Nucleus accumbens (tissue), 56 donors: ENCODE measurements around the gene PARVG.

ENCODE experiments used
- DNase-seq, 56 donors: peaks; one replicate each; lab custom pipeline; 2025; lab: John Stamatoyannopoulos, UW

The PARVG gene

GRCh38 chr22:44192816-44193534 lies 12.2 kb downstream of the PARVG start:
- no peak for DNase-seq

- DNase-seq, result no peak
These were observed 12.8 kb downstream of the PARVG start for GRCh38 chr22:44193535-44193891.

- no peak for DNase-seq
These were observed 13.8 kb downstream of the PARVG start for GRCh38 chr22:44194569-44194968.

- no peak for DNase-seq
These were observed 14.6 kb downstream of the PARVG start for GRCh38 chr22:44195189-44195871.

GRCh38 chr22:44196241-44196640 lies 15.5 kb downstream of the PARVG start:
- DNase-seq, result peak in 1 of 56 donors; percentile 44

- peak in 4 of 56 donors; percentile 2 to 52 (median 12) for DNase-seq
These were observed 16.0 kb downstream of the PARVG start for GRCh38 chr22:44196731-44197131.

GRCh38 chr22:44197271-44197670 lies 16.5 kb downstream of the PARVG start:
- DNase-seq, result no peak

GRCh38 chr22:44199164-44199563 lies 18.4 kb downstream of the PARVG start:
- DNase-seq, result no peak

GRCh38 chr22:44199866-44200265 lies 19.1 kb downstream of the PARVG start:
- DNase-seq, result no peak

GRCh38 chr22:44200451-44200850 lies 19.7 kb downstream of the PARVG start:
- no peak for DNase-seq

- DNase-seq, result no peak
These were observed 20.3 kb downstream of the PARVG start for GRCh38 chr22:44200855-44201550.

GRCh38 chr22:44201665-44202064 lies 20.9 kb downstream of the PARVG start:
- DNase-seq, result no peak

- DNase-seq, result peak in 7 of 56 donors; percentile 6 to 29 (median 21)
These were observed 21.6 kb downstream of the PARVG start for GRCh38 chr22:44202261-44202789.

- DNase-seq, result no peak
These were observed 22.5 kb downstream of the PARVG start for GRCh38 chr22:44203203-44203602.

- DNase-seq, result no peak
These were observed 24.2 kb downstream of the PARVG start for GRCh38 chr22:44204739-44205515.

GRCh38 chr22:44205516-44206329 lies 25.0 kb downstream of the PARVG start:
- no peak for DNase-seq

- no peak for DNase-seq
These were observed 25.6 kb downstream of the PARVG start for GRCh38 chr22:44206330-44206645.

- DNase-seq, result no peak
These were observed 26.0 kb downstream of the PARVG start for GRCh38 chr22:44206696-44207095.

GRCh38 chr22:44207173-44207980 lies 26.7 kb downstream of the PARVG start:
- DNase-seq, result no peak
